ENCODE measurements around the gene NR6A1. TPM values are rescaled to one million over a fixed set of nuclear protein-coding genes. Genes with fewer than 3 reads are reported as not detected.
A peak's percentile ranks its signal among the peaks of the same experiment; 100 is the strongest.

Gene NR6A1
- total and polyA plus RNA-seq, 11 donors = 0.65 to 5.7 (median 1.6) TPM

DNA sequence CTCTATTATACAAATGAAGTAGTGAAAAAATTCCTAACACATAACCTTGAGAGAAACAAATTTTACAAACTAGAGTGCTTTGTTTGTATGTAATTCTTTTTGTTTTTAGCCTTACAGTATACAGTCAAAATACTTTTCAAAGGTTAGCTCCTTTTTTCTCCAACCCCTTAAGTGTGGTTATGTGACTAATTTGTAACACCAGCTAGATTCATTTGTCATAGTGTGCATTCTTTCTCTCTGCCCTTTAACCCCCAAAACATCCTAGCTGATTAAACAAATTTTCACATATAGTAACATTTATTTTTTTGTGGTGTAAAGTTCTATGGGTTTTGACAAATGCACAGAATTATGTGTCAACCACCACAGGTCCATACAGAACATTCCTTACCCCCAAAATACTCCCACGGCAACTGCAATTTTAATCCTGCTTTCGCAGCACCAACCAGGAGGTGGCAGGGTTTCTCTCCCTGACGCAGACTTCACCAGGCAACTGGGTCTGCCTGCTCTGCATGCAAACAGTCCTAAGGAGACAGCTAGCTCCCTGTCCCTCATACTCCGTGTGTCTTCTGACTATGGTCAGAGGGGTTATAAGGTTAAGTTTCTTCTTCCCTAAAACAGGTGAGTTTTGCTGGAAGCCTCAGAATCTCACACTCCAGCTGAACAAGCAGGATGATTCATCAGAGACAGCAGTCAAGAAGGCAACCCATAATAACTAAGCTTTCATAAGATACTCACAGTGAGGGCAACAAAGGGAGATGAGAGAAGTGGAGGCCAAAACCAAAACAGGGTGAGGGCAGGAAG is 219.4 kb downstream of the NR6A1 start:
- TF ChIP-seq, protein P1, sequence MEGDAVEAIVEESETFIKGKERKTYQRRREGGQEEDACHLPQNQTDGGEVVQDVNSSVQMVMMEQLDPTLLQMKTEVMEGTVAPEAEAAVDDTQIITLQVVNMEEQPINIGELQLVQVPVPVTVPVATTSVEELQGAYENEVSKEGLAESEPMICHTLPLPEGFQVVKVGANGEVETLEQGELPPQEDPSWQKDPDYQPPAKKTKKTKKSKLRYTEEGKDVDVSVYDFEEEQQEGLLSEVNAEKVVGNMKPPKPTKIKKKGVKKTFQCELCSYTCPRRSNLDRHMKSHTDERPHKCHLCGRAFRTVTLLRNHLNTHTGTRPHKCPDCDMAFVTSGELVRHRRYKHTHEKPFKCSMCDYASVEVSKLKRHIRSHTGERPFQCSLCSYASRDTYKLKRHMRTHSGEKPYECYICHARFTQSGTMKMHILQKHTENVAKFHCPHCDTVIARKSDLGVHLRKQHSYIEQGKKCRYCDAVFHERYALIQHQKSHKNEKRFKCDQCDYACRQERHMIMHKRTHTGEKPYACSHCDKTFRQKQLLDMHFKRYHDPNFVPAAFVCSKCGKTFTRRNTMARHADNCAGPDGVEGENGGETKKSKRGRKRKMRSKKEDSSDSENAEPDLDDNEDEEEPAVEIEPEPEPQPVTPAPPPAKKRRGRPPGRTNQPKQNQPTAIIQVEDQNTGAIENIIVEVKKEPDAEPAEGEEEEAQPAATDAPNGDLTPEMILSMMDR (IDR thresholded peaks at IDR 0.05) = peak in 11 of 12 donors; percentile 15 to 61 (median 50)
- no peak for TF ChIP-seq POLR2A (IDR thresholded peaks at IDR 0.05)
- ATAC-seq (peak; percentile 68 to 85 (median 76)), DNase-seq (peak in 4 of 5 donors; percentile 15 to 32 (median 27))
- intact Hi-C loops (cut with DNase I) = loop anchor here (1.0 to 10.0 kb wide), 5 partner anchors 63 to 161 kb away; no protein-coding TSS in a partner anchor
- Histone ChIP-seq H3K27ac (no peak overlapping the region), H3K4me3 (no peak overlapping the region), H3K36me3 (no peaks in the 10 kb centered on the region), H3K9me3 (no peaks in the 10 kb centered on the region), H3K4me1 (peaks cover 0 to 17% (median 0%) of the 10 kb centered on the region in 12 donors), H3K27me3 (no peaks in the 10 kb centered on the region)
- WGBS, 4 donors = 15 to 27% (median 19%) methylated on average over 4 of the region's 4 CpGs

DNA sequence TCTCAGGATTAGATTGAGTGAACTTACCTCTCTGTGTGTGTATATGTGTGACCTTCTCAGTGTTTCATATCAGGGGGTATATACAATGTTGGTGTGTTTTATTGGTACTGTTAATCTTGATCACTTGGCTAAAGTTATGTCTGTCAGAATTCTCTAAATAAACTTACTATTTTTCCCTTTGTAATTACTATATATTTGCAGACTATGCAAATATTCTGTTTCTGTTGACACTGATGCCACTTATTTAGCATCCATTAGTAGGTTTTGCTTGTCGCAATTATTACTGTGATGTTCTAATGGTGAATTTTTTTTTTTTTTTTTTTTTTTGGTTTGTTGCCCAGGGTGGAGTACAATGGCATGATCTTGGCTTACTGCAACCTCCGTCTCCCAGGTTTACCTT is 221.0 kb downstream of the NR6A1 start:
- intact Hi-C loops (cut with DNase I) = loop anchor here in 8 of 10 donors (5.0 to 10.0 kb wide), 3 partner anchors 65 to 162 kb away; no protein-coding TSS in a partner anchor
- Histone ChIP-seq H3K27ac (no peak overlapping the region), H3K36me3 (no peaks in the 10 kb centered on the region), H3K4me3 (no peak overlapping the region), H3K27me3 (no peaks in the 10 kb centered on the region), H3K9me3 (no peaks in the 10 kb centered on the region), H3K4me1 (peaks cover 0 to 17% (median 0%) of the 10 kb centered on the region in 12 donors)
- ATAC-seq (no peak), DNase-seq (no peak)
- no peak for TF ChIP-seq POLR2A (IDR thresholded peaks at IDR 0.05)
- TF ChIP-seq, protein P1 (IDR thresholded peaks at IDR 0.05) = no peak
- WGBS, 4 donors = 87 to 95% (median 89%) methylated on average over 2 of the region's 2 CpGs

DNA sequence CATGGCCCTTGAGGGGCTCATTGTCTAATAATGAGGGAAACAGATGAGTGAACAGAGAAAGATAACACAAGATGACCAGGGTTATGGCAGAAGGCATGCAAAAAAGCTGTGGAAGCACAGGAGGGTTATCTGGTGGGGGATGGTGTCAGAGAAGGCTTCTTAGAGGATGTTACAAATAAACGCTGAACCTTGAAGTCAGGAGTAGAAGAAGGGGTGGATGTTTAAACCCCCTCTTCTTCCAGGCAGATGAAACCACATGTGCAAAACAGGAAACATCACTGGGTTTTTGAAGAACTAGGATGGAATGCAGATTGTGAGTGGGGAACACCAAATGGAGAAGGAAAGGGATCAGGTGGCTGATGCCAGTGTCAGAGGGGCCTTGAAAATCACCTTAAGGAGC is 222.1 kb downstream of the NR6A1 start:
- intact Hi-C loops (cut with DNase I) = loop anchor here in 1 of 10 donors (5.0 kb wide), 1 partner anchor 163 kb away; no protein-coding TSS in a partner anchor
- Histone ChIP-seq H3K27ac (no peak overlapping the region), H3K4me1 (peaks cover 0 to 15% (median 0%) of the 10 kb centered on the region in 12 donors), H3K27me3 (no peaks in the 10 kb centered on the region), H3K4me3 (no peak overlapping the region), H3K36me3 (no peaks in the 10 kb centered on the region), H3K9me3 (no peaks in the 10 kb centered on the region)
- DNase-seq (no peak), ATAC-seq (no peak)
- 44 to 78% (median 67%) methylated on average over 1 of the region's 1 CpG for WGBS, 4 donors
- TF ChIP-seq, protein P1 (IDR thresholded peaks at IDR 0.05) = no peak
- no peak for TF ChIP-seq POLR2A (IDR thresholded peaks at IDR 0.05)

DNA sequence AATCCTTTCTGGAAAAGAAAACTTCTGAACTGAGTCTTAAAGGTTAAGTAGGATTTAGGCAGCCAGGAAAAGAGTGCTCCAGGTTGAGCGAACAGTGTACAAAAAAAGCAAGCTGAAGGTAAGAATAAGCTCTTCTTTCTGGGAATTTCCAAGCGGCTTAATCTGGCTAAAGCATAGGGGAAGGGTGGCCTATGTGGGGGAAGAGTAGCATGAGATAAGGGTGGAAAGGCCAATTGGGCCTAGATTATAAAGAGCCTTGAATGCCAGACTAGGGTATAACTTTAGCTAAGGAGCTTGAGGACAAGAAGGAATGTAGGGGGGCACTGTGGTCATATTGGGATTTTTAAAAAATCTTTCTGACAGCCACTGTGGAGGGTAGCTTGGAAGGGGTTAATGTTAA is 226.6 kb downstream of the NR6A1 start:
- TF ChIP-seq, protein P1 (IDR thresholded peaks at IDR 0.05) = no peak
- TF ChIP-seq POLR2A (IDR thresholded peaks at IDR 0.05) = no peak
- H3K4me1 ChIP-seq = no peaks in the 10 kb centered on the region
- peaks cover 0 to 4% (median 0%) of the 10 kb centered on the region in 9 donors for H3K36me3 ChIP-seq
- 90 to 94% (median 93%) methylated on average over 2 of the region's 2 CpGs for WGBS, 4 donors
- no peak for ATAC-seq
- no peaks in the 10 kb centered on the region for H3K27me3 ChIP-seq
- H3K9me3 ChIP-seq = no peaks in the 10 kb centered on the region
- DNase-seq = no peak
- no peak overlapping the region for H3K27ac ChIP-seq
- intact Hi-C loops (cut with DNase I) = no loop called here
- H3K4me3 ChIP-seq = no peak overlapping the region
